A549 (cell line): ENCODE results near the gene PHF2. TPM values are rescaled to one million over a fixed set of nuclear protein-coding genes. Genes with fewer than 3 reads are reported as not detected.

Experiments used
- ATAC-seq, 2 experiments: fragments of 200-7000 bp in 1 of 2; fragments of >200 bp in 1 of 2; cut with Nextera tagmentation in 1 of 2; cut with Tn5 transposase in 1 of 2; 3 replicates each; pipeline versions ENCODE4 v1.8.0 to v1.9.1; 2018 to 2020; ENCODE audit warnings: mild to moderate bottlenecking in 1 of 2, moderate library complexity in 1 of 2
- CTCF ChIA-PET: fragments of 300-600 bp; sonication (Branson Sonifier 250); formaldehyde crosslinking; extraction: SDS; loops from one replicate; lab custom pipeline; 2021; ENCODE audit warnings: antibody characterized with exemption, inconsistent platforms; lab: Yijun Ruan, JAX
- POLR2A ChIA-PET: fragments of 350-600 bp; formaldehyde crosslinking; extraction: SDS; loops from one replicate; lab custom pipeline; 2021; ENCODE audit warnings: antibody characterized with exemption, inconsistent platforms; lab: Yijun Ruan, JAX
- DNase-seq, 2 experiments: peaks; one replicate each; pipeline versions ENCODE4 v3.0.0 to v3.0.0-alpha.2; 2011 to 2016; ENCODE audit warnings: low read depth in 1 of 2, low spot score in 1 of 2
- FAIRE-seq: peaks from 2 replicates; lab custom pipeline; 2011; peaks lifted over from hg19 to GRCh38; lab: Jason Lieb, UNC
- H3K27ac ChIP-seq, 2 experiments: fragments of >200 bp; sonication (Bioruptor Twin); formaldehyde crosslinking; 3 replicates each; pipeline ENCODE4 v1.5.1; 2016 to 2017
- H3K4me1 ChIP-seq: fragments of >200 bp; sonication (Bioruptor Twin); formaldehyde crosslinking; 3 replicates; pipeline ENCODE4 v1.6.1; 2016
- H3K4me2 ChIP-seq: fragments of >200 bp; sonication (Bioruptor Twin); formaldehyde crosslinking; 3 replicates; pipeline ENCODE4 v1.6.1; 2016
- H3K4me3 ChIP-seq: fragments of >200 bp; sonication (Bioruptor Twin); formaldehyde crosslinking; 3 replicates; pipeline ENCODE4 v1.5.1; 2016
- H3K9me3 ChIP-seq: fragments of >200 bp; sonication (Bioruptor Twin); formaldehyde crosslinking; 3 replicates; pipeline ENCODE4 v1.6.1; 2016
- BHLHE40 ChIP-seq: IDR thresholded peaks from 2 replicates; pipeline ENCODE4 v1.6.1; 2012; ENCODE audit warnings: low read depth, low read length, inconsistent platforms
- CEBPB ChIP-seq, 2 experiments: fragments of >200 bp in 1 of 2; sonication (Bioruptor Twin) in 1 of 2; formaldehyde crosslinking in 1 of 2; IDR thresholded peaks; 2 replicates each; pipeline ENCODE4 v1.6.1; 2012 to 2016
- CHD4 ChIP-seq: fragments of 200-600 bp; sonication (generic); IDR thresholded peaks from 2 replicates; pipeline ENCODE4 v1.6.1; 2016; ENCODE audit warnings: antibody characterized with exemption, mild to moderate bottlenecking, borderline replicate concordance
- EHMT2 ChIP-seq: fragments of 200-600 bp; sonication (generic); IDR thresholded peaks from 2 replicates; pipeline ENCODE4 v1.6.1; 2016; ENCODE audit warnings: antibody characterized with exemption, low read depth, mild to moderate bottlenecking, moderate library complexity
- EP300 ChIP-seq, 2 experiments: fragments of >200 bp; sonication (Bioruptor Twin); formaldehyde crosslinking; IDR thresholded peaks; 2 replicates in 1 of 2; 3 replicates in 1 of 2; pipeline ENCODE4 v1.6.1; 2016 to 2017
- ESRRA ChIP-seq: fragments of 150-350 bp; IDR thresholded peaks from 2 replicates; pipeline ENCODE4 v1.6.1; 2014; ENCODE audit warnings: mild to moderate bottlenecking, low read length, borderline replicate concordance
- FOXS1 ChIP-seq: fragments of 250-450 bp; sonication (Bioruptor Pico); IDR thresholded peaks from 2 replicates; pipeline ENCODE4 v1.5.0; 2020; ENCODE audit warnings: mild to moderate bottlenecking, moderate library complexity
- HOXA7 ChIP-seq: fragments of 250-450 bp; sonication (Bioruptor Pico); IDR thresholded peaks from 2 replicates; pipeline ENCODE4 v1.5.0; 2020; ENCODE audit warnings: mild to moderate bottlenecking, moderate library complexity
- HOXB13 ChIP-seq: fragments of 250-450 bp; sonication (Bioruptor Pico); IDR thresholded peaks from 2 replicates; pipeline ENCODE4 v1.5.0; 2020; ENCODE audit warnings: low read depth, mild to moderate bottlenecking, moderate library complexity
- KDM5A ChIP-seq: fragments of 200-600 bp; sonication (generic); IDR thresholded peaks from 2 replicates; pipeline ENCODE4 v1.6.1; 2016; ENCODE audit warnings: antibody characterized with exemption, mild to moderate bottlenecking
- MAZ ChIP-seq: fragments of 150-350 bp; IDR thresholded peaks from 2 replicates; pipeline ENCODE4 v1.6.1; 2014; ENCODE audit warnings: antibody characterized with exemption, low read depth, low read length, borderline replicate concordance
- MYC ChIP-seq: IDR thresholded peaks from 2 replicates; pipeline ENCODE4 v1.6.1; 2012; ENCODE audit warnings: mild to moderate bottlenecking, inconsistent platforms, low read length, improper control_type of control experiment, borderline replicate concordance
- NFE2L2 ChIP-seq: fragments of 150-350 bp; conservative IDR thresholded peaks from 2 replicates; pipeline ENCODE4 v1.6.1; 2014; ENCODE audit warnings: low read length
- PHF8 ChIP-seq: fragments of 200-600 bp; sonication (generic); IDR thresholded peaks from 2 replicates; pipeline ENCODE4 v1.6.1; 2016; ENCODE audit warnings: low read depth, mild to moderate bottlenecking, antibody characterized with exemption, moderate library complexity, borderline replicate concordance
- RAD21 ChIP-seq, 2 experiments: fragments of >200 bp in 1 of 2; sonication (Bioruptor Twin) in 1 of 2; formaldehyde crosslinking in 1 of 2; IDR thresholded peaks in 1 of 2; conservative IDR thresholded peaks in 1 of 2; 2 replicates in 1 of 2; 3 replicates in 1 of 2; pipeline ENCODE4 v1.6.1; 2012 to 2018; ENCODE audit warnings: inconsistent platforms in 1 of 2
- RFX5 ChIP-seq: fragments of 450-650 bp; IDR thresholded peaks from 2 replicates; pipeline ENCODE4 v1.7.1; 2014; ENCODE audit warnings: antibody characterized with exemption, mild to moderate bottlenecking, moderate library complexity
- SREBF2 ChIP-seq: fragments of 450-650 bp; IDR thresholded peaks from 2 replicates; pipeline ENCODE4 v1.6.1; 2014; ENCODE audit warnings: mild to moderate bottlenecking, moderate library complexity
- TFCP2L1 ChIP-seq: fragments of 250-450 bp; sonication (Bioruptor Pico); IDR thresholded peaks from 2 replicates; pipeline ENCODE4 v1.5.0; 2021; ENCODE audit warnings: mild to moderate bottlenecking
- ZFP36 ChIP-seq: fragments of 450-650 bp; IDR thresholded peaks from 2 replicates; pipeline ENCODE4 v1.6.1; 2014; ENCODE audit warnings: borderline replicate concordance; ENCODE audit not compliant: partially characterized antibody
- WGBS: methylation state at CpG from one replicate; pipeline ENCODE4 v1.1.6; 2017; ENCODE audit errors: missing lambda C conversion rate; 5-methylcytosine and 5-hydroxymethylcytosine counted together
- polyA plus RNA-seq, 4 experiments: library from polyadenylated mRNA; depleted of rRNA in 3 of 4; stranded (reverse); fragments of >200 nt; fragmentation: RNase III in 1 of 4; extraction: RNeasy Plus Mini Kit Qiagen cat#74134 plus additional on column Dnase treatment in 1 of 4; gene quantifications; 2 replicates in 3 of 4; 3 replicates in 1 of 4; pipeline ENCODE4 v1.2.3, GENCODE V29; 2011 to 2017
- TF ChIP-seq, protein P1 (sequence below): fragments of 150-350 bp; IDR thresholded peaks from 2 replicates; pipeline ENCODE4 v1.6.1; 2014; ENCODE audit warnings: low read depth, mild to moderate bottlenecking, low read length
- TF ChIP-seq, protein P2 (sequence below): fragments of 450-650 bp; IDR thresholded peaks from 2 replicates; pipeline ENCODE4 v1.6.1; 2014; ENCODE audit warnings: antibody characterized with exemption
- TF ChIP-seq, protein P3 (sequence below): IDR thresholded peaks from 2 replicates; pipeline ENCODE4 v1.6.1; 2012

The PHF2 gene
- polyA plus RNA-seq, 2 of the 4 experiments (the other 2 are of a cell fraction) = 9.6 to 12.2 TPM

DNA sequence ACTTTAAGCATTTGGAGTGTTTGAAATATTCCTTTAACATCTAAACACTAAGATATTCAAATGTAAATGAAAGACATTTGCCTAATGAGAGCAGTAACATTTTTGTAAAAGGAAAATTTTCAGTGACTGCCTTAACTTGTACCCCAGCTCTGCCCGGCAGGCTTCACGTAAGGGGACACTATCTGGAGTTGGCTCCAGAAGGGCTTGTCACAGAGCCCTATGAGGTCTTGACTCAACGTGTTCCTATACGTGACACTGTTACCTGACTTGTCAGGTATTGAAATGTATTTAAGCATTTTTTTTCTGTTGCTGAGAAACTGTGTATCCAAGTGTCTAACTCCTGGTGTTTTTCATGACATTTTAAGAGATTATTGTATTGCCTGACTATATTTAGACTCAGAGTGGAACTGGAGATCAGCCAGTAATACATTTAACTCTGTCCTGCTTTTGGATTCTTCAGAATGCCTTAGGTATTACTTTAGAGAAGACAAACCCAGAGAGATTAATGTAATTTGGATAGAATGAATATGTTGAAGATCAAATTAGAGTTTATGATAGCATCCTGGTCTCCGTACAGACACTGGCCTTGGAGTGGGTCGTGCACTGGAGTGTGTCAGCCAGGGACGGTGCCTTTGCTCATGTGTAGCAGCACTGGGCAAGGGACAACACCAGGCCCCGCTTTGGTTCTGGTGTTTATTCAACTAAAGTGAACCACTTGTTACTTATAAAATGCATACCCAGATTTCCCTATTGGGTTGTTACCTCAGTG is 34.6 kb upstream of the PHF2 start:
- Histone ChIP-seq H3K4me1 (no peaks in the 10 kb centered on the region), H3K4me2 (no peak overlapping the region), H3K9me3 (no peaks in the 10 kb centered on the region), H3K27ac (no peak overlapping the region), H3K4me3 (no peak overlapping the region)
- TF ChIP-seq ZFP36 (no peak), CEBPB (IDR thresholded peaks at IDR 0.05) (no peak), MYC (no peak), PHF8 (no peak), HOXB13 (CRISPR knock-in tag) (no peak), TFCP2L1 (no peak), SREBF2 (no peak), BHLHE40 (no peak), NFE2L2 (no peak), MAZ (no peak), CHD4 (no peak), RFX5 (no peak), RAD21 (conservative IDR thresholded peaks at IDR 0.05 in 1 of 2, IDR thresholded peaks at IDR 0.05 in 1 of 2) (no peak), EP300 (IDR thresholded peaks at IDR 0.05) (no peak)
- TF ChIP-seq, protein P1, sequence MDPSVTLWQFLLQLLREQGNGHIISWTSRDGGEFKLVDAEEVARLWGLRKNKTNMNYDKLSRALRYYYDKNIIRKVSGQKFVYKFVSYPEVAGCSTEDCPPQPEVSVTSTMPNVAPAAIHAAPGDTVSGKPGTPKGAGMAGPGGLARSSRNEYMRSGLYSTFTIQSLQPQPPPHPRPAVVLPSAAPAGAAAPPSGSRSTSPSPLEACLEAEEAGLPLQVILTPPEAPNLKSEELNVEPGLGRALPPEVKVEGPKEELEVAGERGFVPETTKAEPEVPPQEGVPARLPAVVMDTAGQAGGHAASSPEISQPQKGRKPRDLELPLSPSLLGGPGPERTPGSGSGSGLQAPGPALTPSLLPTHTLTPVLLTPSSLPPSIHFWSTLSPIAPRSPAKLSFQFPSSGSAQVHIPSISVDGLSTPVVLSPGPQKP = no peak
- TF ChIP-seq, protein P2, sequence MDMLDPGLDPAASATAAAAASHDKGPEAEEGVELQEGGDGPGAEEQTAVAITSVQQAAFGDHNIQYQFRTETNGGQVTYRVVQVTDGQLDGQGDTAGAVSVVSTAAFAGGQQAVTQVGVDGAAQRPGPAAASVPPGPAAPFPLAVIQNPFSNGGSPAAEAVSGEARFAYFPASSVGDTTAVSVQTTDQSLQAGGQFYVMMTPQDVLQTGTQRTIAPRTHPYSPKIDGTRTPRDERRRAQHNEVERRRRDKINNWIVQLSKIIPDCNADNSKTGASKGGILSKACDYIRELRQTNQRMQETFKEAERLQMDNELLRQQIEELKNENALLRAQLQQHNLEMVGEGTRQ = no peak
- CTCF ChIA-PET = interaction anchor here (1.5 kb wide), 1 partner anchor 24 kb away, joined by 5 read pairs; no protein-coding TSS in a partner anchor
- no peak for ATAC-seq
- WGBS = 90% methylated on average over 8 of the region's 8 CpGs
- DNase-seq = no peak
- POLR2A ChIA-PET = no interaction called here
- FAIRE-seq = no peak

DNA sequence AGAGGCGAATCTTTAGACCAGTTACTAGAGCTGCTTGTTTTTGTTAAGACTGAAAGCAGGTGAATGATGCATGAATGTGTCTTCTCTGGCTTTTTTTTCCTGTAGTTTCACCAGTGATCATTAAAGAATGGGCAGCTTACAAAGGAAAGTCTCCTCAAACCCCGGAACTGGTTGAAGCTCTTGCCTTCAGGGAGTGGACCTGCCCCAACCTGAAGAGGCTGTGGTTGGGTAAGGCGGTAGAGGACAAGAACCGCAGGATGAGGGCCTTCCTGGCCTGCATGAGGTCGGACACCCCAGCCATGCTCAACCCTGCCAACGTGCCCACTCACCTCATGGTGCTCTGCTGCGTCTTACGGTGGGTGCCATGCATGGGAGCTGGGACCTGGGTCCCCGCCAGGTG is 33.3 kb upstream of the PHF2 start:
- no peak for ATAC-seq
- no peak overlapping the region for H3K27ac ChIP-seq

DNA sequence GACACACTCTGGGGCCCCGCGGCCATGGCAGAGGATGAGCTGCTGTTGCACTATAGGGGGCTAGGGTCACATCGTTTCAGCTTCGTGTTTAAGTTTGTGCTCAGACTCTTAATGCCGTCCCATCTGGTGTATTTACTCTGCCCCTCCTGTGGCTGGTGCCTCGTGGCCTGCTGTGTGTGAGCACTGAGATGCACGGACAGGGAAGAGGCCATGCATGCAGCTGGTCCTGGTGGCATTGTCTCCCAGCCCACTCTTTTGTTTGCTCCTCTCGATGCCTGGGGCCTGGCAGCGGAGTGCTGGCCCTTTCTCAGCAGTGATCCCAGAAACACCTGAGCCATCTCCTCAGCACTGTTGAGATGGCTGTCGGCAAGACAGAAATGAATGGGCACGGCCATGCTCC is 30.0 kb upstream of the PHF2 start:
- POLR2A ChIA-PET = no interaction called here
- no peak for FAIRE-seq

More for the DNA sequence above, 33.3 kb upstream of the PHF2 start:
- Histone ChIP-seq H3K4me1 (no peaks in the 10 kb centered on the region), H3K9me3 (no peaks in the 10 kb centered on the region), H3K4me3 (no peak overlapping the region), H3K4me2 (no peak overlapping the region)
- ChIA-PET CTCF (no interaction called here), POLR2A (no interaction called here)
- WGBS = over 99% methylated on average over 8 of the region's 9 CpGs
- TF ChIP-seq EP300 (IDR thresholded peaks at IDR 0.05) = no peak
- TF ChIP-seq, protein P3, sequence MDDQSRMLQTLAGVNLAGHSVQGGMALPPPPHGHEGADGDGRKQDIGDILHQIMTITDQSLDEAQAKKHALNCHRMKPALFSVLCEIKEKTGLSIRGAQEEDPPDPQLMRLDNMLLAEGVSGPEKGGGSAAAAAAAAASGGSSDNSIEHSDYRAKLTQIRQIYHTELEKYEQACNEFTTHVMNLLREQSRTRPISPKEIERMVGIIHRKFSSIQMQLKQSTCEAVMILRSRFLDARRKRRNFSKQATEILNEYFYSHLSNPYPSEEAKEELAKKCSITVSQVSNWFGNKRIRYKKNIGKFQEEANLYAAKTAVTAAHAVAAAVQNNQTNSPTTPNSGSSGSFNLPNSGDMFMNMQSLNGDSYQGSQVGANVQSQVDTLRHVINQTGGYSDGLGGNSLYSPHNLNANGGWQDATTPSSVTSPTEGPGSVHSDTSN = no peak
- DNase-seq (no peak), FAIRE-seq (no peak)

More for the DNA sequence above, 30.0 kb upstream of the PHF2 start:
- H3K4me1 ChIP-seq = no peaks in the 10 kb centered on the region
- H3K4me2 ChIP-seq = no peak overlapping the region
- H3K9me3 ChIP-seq = no peaks in the 10 kb centered on the region
- CTCF ChIA-PET = interaction anchor here (0.6 to 2.1 kb wide), 3 partner anchors 20 to 256 kb away, joined by 3 to 8 read pairs (median 4); no protein-coding TSS in a partner anchor
- 95% methylated on average over 11 of the region's 11 CpGs for WGBS
- no peak overlapping the region for H3K27ac ChIP-seq
- H3K4me3 ChIP-seq = no peak overlapping the region
- DNase-seq = no peak
- TF ChIP-seq HOXA7 (CRISPR knock-in tag) (no peak), SREBF2 (no peak), HOXB13 (CRISPR knock-in tag) (no peak), FOXS1 (CRISPR knock-in tag) (no peak), PHF8 (no peak), EHMT2 (no peak), RFX5 (no peak), ESRRA (no peak), RAD21 (conservative IDR thresholded peaks at IDR 0.05 in 1 of 2, IDR thresholded peaks at IDR 0.05 in 1 of 2) (no peak), KDM5A (no peak)
- no peak for ATAC-seq
